LNCAP (cell line): ENCODE measurements around the gene KIF3C.

Experiments used
- CTCF ChIP-seq: fragments of 450-650 bp; IDR thresholded peaks from 2 replicates; pipeline ENCODE4 v1.5.1; 2017; ENCODE audit warnings: mild to moderate bottlenecking

The KIF3C gene

GRCh38 chr2:25951071-25951547 lies 31.2 kb downstream of the KIF3C start:
- peak; percentile 84 for TF ChIP-seq CTCF

- no peak for TF ChIP-seq CTCF
Measured at GRCh38 chr2:25948437-25948836, 33.9 kb downstream of the KIF3C start.

GRCh38 chr2:25941042-25941441 lies 41.3 kb downstream of the KIF3C start:
- TF ChIP-seq CTCF: no peak

- no peak for TF ChIP-seq CTCF
Measured at GRCh38 chr2:25939257-25939668, 43.0 kb downstream of the KIF3C start.

- TF ChIP-seq CTCF: no peak
Measured at GRCh38 chr2:25938345-25938744, 44.0 kb downstream of the KIF3C start.

- no peak for TF ChIP-seq CTCF
Measured at GRCh38 chr2:25936889-25937545, 45.3 kb downstream of the KIF3C start.

GRCh38 chr2:25933622-25934021 lies 48.7 kb downstream of the KIF3C start:
- no peak for TF ChIP-seq CTCF
